GM13976 (cell line): ENCODE measurements around the gene CREB3L1.
A peak's percentile ranks its signal among the peaks of the same experiment; 100 is the strongest.

Experiments
- DNase-seq: peaks from one replicate; pipeline ENCODE4 v3.0.0; 2012; ENCODE audit warnings: low spot score
- CTCF ChIP-seq: IDR thresholded peaks from 2 replicates; pipeline ENCODE4 v1.5.1; 2012; ENCODE audit warnings: borderline replicate concordance, mild to moderate bottlenecking; ENCODE audit not compliant: insufficient read depth; ENCODE audit errors: extremely low read depth, missing control alignments, control extremely low read depth
- in situ Hi-C: fragments of 300-500 bp; cut with MboI; formaldehyde crosslinking; loops from one replicate; pipeline ENCODE4 v1.12.0; 2022; ENCODE audit warnings: low sequenced_read_pairs, mixed read lengths, inconsistent platforms; ENCODE audit not compliant: unreplicated experiment

The CREB3L1 gene

GRCh38 chr11:46277622-46278386 lies at the start of gene CREB3L1:
CREB3L1 (plus strand) TSS chr11:46277662; CDS start chr11:46278112, 450 bp downstream.
- DNase-seq, result peak; percentile 66
- no peak for TF ChIP-seq CTCF
- in situ Hi-C loops, result no loop called here

- DNase-seq, result no peak
- in situ Hi-C loops, result no loop called here
- TF ChIP-seq CTCF, result no peak
Measured at GRCh38 chr11:46229230-46229629, 48.2 kb upstream of the CREB3L1 start.

GRCh38 chr11:46234311-46234710 lies 43.2 kb upstream of the CREB3L1 start:
- no peak for DNase-seq
- in situ Hi-C loops, result no loop called here
- no peak for TF ChIP-seq CTCF

GRCh38 chr11:46235777-46236688 lies 41.4 kb upstream of the CREB3L1 start:
- no peak for DNase-seq
- TF ChIP-seq CTCF, result no peak
- in situ Hi-C loops, result no loop called here

GRCh38 chr11:46236918-46237247 lies 40.6 kb upstream of the CREB3L1 start:
- no peak for TF ChIP-seq CTCF
- in situ Hi-C loops, result no loop called here

GRCh38 chr11:46237248-46238077 lies 40.0 kb upstream of the CREB3L1 start:
- DNase-seq, result peak; percentile 81
- in situ Hi-C loops, result no loop called here
- no peak for TF ChIP-seq CTCF

More at GRCh38 chr11:46236918-46237247, 40.6 kb upstream of the CREB3L1 start:
- DNase-seq, result no peak
